Suprapubic skin (tissue), 4 donors: Measurements from ENCODE around the gene HAL. TPM values are rescaled to one million over a fixed set of nuclear protein-coding genes. Genes with fewer than 3 reads are reported as not detected.

Experiments used
- DNase-seq, 2 donors: peaks; one replicate each; pipeline ENCODE4 v3.0.0-alpha.2; 2019; ENCODE audit warnings: low spot score in 2 of 2
- H3K27ac ChIP-seq: fragments of 200-600 bp; sonication (generic); one replicate; pipeline ENCODE4 v1.5.1; 2019
- H3K27me3 ChIP-seq: fragments of 200-600 bp; sonication (generic); one replicate; pipeline ENCODE4 v1.5.1; 2019
- H3K36me3 ChIP-seq: fragments of 200-600 bp; sonication (generic); one replicate; pipeline ENCODE4 v1.5.1; 2019
- H3K4me1 ChIP-seq: fragments of 200-600 bp; sonication (generic); one replicate; pipeline ENCODE4 v1.5.1; 2019
- H3K4me3 ChIP-seq: fragments of 200-600 bp; sonication (generic); one replicate; pipeline ENCODE4 v1.5.1; 2019; ENCODE audit warnings: mild to moderate bottlenecking
- H3K9me3 ChIP-seq: fragments of 200-600 bp; sonication (generic); one replicate; pipeline ENCODE4 v1.5.1; 2019
- EP300 ChIP-seq: sonication (generic); formaldehyde crosslinking; IDR thresholded peaks from one replicate; pipeline ENCODE4 v1.6.1; 2017; ENCODE audit warnings: antibody characterized with exemption
- POLR2A ChIP-seq, 2 donors: fragments of 450-650 bp; IDR thresholded peaks; one replicate each; pipeline ENCODE4 v1.6.1; 2017; ENCODE audit warnings: antibody characterized with exemption in 2 of 2, mild to moderate bottlenecking in 2 of 2, moderate library complexity in 2 of 2
- POLR2AphosphoS5 ChIP-seq, 3 donors: sonication (generic); formaldehyde crosslinking; IDR thresholded peaks; one replicate each; pipeline ENCODE4 v1.6.1; 2017; ENCODE audit warnings: antibody characterized with exemption in 3 of 3
- WGBS: methylation state at CpG from one replicate; pipeline ENCODE4 v1.1.5; 2018; 5-methylcytosine and 5-hydroxymethylcytosine counted together
- total RNA-seq, 4 donors: library from RNA; depleted of rRNA; stranded (reverse); fragments of >200 nt; gene quantifications; one replicate each; pipeline ENCODE4 v1.1.0, GENCODE V29; 2016
- TF ChIP-seq, protein P1 (sequence below), 2 donors: fragments of 200-600 bp in 1 of 2; fragments of 450-650 bp in 1 of 2; sonication (generic) in 1 of 2; IDR thresholded peaks; one replicate each; pipeline ENCODE4 v1.5.1; 2016 to 2019; ENCODE audit warnings: antibody characterized with exemption in 2 of 2, mild to moderate bottlenecking in 1 of 2, moderate library complexity in 1 of 2

The HAL gene
- total RNA-seq, 4 donors from 2014 or later: 52.1 to 216 (median 133) TPM

DNA sequence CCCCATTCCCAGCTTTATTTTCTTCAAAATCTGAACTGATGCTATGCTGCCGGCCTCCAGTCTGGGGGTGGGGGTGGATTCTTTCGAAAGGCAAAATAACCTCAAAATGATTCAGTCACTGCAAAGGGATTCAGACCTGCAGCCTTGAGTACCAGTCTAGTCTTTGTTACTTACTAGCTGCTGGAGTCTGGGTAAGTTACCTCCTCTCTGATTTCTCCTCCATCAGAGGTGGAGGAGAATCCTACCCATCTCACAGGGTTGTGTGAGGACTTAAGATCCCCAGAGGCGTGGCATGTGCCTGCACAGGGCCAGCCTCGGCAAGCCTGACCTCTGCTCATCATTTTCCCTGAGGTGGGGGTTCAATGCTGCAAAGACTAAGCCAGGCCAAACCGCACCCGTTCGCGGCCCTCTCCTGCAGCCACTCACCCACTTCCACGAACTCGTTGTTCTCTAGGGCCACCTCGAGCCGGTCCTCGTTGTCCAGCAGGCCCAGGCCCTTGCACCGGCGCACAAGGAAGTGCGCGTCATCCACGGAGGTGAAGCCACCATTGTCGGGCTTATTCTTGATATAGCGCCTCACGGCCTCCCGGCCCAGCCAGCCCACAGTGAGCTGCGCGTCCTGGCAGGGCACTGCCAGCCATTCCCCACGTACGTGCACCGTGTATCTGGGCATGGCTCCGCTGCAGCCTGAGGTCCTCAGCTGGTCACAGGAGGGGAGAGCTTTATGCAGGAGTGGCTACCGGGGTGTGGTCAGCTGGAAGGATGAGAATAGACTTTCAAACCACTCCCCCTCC, 709 bp downstream of the HAL start:
- H3K27ac ChIP-seq: peak overlapping the region; percentile 78
- no peak for DNase-seq

DNA sequence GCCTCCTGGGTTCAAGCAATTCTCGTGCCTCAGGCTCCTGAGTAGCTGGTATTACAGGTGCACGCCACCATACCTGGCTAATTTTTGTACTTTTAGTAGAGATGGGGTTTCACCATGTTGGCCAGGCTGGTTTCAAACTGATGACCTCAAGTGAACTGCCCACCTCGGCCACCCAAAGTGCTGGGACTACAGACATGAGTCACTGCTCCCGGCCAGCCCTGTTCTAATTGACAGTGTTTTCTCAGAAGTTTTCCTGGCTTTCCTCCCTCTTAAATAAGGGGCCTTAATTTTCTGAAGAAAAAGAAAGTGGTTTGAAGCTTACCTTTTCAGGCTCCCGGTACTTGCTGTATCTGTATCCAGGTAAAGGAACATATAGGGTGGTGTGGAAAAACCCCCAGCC, 1.7 kb downstream of the HAL start:
- Histone ChIP-seq H3K4me1 (peaks cover 7% of the 10 kb centered on the region), H3K4me3 (no peak overlapping the region), H3K36me3 (no peaks in the 10 kb centered on the region), H3K27me3 (no peaks in the 10 kb centered on the region), H3K27ac (no peak overlapping the region), H3K9me3 (no peaks in the 10 kb centered on the region)
- no peak for DNase-seq
- TF ChIP-seq EP300 (no peak), POLR2AphosphoS5 (IDR thresholded peaks at IDR 0.05) (no peak), POLR2A (IDR thresholded peaks at IDR 0.05) (no peak)
- TF ChIP-seq, protein P1, sequence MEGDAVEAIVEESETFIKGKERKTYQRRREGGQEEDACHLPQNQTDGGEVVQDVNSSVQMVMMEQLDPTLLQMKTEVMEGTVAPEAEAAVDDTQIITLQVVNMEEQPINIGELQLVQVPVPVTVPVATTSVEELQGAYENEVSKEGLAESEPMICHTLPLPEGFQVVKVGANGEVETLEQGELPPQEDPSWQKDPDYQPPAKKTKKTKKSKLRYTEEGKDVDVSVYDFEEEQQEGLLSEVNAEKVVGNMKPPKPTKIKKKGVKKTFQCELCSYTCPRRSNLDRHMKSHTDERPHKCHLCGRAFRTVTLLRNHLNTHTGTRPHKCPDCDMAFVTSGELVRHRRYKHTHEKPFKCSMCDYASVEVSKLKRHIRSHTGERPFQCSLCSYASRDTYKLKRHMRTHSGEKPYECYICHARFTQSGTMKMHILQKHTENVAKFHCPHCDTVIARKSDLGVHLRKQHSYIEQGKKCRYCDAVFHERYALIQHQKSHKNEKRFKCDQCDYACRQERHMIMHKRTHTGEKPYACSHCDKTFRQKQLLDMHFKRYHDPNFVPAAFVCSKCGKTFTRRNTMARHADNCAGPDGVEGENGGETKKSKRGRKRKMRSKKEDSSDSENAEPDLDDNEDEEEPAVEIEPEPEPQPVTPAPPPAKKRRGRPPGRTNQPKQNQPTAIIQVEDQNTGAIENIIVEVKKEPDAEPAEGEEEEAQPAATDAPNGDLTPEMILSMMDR (IDR thresholded peaks at IDR 0.05): no peak
- WGBS: 75% methylated on average over 5 of the region's 5 CpGs

More for the DNA sequence above, 709 bp downstream of the HAL start:
- Histone ChIP-seq H3K36me3 (no peaks in the 10 kb centered on the region), H3K4me1 (peaks cover 7% of the 10 kb centered on the region), H3K9me3 (no peaks in the 10 kb centered on the region), H3K4me3 (no peak overlapping the region), H3K27me3 (no peaks in the 10 kb centered on the region)
- TF ChIP-seq POLR2AphosphoS5 (IDR thresholded peaks at IDR 0.05) (no peak), POLR2A (IDR thresholded peaks at IDR 0.05) (no peak)
- TF ChIP-seq, protein P1 (IDR thresholded peaks at IDR 0.05): no peak
- 92% methylated on average over 29 of the region's 29 CpGs for WGBS

DNA sequence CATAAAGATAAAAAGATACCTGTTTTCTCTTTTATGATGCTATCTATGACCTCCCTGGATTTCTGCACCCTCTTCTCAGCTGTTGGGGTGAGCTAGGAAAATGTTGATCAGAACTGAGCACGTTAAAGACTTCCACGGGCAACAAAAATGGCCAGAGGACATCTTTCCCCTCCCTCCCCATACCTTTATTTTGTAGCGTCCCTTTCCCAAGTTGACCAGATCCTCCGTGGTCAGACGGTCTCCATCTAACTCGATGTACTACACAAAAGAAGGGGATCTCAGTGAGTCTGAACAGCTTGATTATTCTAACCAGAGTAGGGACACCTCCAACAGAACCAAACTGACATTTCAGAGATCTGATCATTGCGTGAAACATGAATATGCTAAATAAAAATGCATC, 2.2 kb downstream of the HAL start:
- TF ChIP-seq, protein P1 (IDR thresholded peaks at IDR 0.05): no peak
- TF ChIP-seq POLR2A (IDR thresholded peaks at IDR 0.05) (no peak), POLR2AphosphoS5 (IDR thresholded peaks at IDR 0.05) (no peak), EP300 (no peak)
- H3K4me3 ChIP-seq: no peak overlapping the region
- WGBS: 89% methylated on average over 7 of the region's 7 CpGs
- H3K27ac ChIP-seq: no peak overlapping the region
- H3K4me1 ChIP-seq: peaks cover 7% of the 10 kb centered on the region
- no peaks in the 10 kb centered on the region for H3K27me3 ChIP-seq
- no peaks in the 10 kb centered on the region for H3K36me3 ChIP-seq
- no peaks in the 10 kb centered on the region for H3K9me3 ChIP-seq
- DNase-seq: no peak

DNA sequence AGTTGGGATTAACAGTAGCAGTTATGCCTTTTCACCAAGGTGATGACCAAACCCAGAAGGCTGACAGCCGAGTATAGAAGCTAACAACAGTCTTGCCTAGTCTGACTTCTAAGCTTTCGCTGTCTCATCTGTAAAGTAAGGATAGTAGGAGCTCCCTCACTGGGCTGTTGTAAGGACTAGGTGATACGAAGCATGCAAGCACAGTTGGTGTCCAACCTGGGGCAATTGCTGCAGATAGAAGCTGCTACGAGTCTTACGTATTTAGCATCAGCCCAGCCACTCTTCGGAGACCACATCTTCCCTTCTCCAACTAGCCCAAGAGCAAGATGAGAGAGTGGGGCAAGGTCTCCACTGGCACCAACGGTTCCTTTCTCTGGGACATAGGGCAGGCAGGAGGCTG, 6.0 kb downstream of the HAL start:
- Histone ChIP-seq H3K4me3 (no peak overlapping the region), H3K27ac (no peak overlapping the region), H3K36me3 (no peaks in the 10 kb centered on the region), H3K9me3 (no peaks in the 10 kb centered on the region), H3K27me3 (no peaks in the 10 kb centered on the region), H3K4me1 (peaks cover 3% of the 10 kb centered on the region)
- TF ChIP-seq EP300 (no peak), POLR2A (IDR thresholded peaks at IDR 0.05) (no peak), POLR2AphosphoS5 (IDR thresholded peaks at IDR 0.05) (no peak)
- TF ChIP-seq, protein P1 (IDR thresholded peaks at IDR 0.05): no peak
- no peak for DNase-seq
- 80% methylated on average over 7 of the region's 7 CpGs for WGBS

DNA sequence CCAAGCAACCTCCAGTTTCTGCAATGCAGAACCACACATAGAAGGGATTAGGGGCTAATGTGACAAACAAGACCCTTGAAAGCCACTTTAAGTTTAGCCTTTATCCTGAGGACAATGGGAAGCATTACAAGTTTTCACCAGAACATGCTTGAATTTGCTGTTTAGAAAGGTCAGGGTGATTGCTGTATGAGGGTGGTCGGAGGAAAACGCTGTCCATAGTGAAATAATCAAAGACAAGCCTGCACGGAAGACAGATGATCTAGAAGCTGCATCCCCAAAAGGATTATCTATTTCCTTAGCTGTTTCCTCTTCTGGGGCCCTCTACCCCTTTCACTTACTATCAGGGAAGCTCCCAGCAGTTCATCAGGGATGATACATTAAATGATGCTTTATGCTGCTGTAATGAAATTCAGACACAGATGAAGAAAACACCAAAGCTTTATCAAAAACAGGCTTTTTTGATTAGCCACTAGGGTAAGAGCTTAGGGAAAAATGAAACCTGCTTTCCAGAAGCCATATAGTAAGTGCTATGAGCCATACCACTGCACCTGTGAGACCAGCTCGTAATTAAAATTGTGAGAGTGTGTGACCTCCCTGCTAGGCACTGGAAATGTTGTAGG, 6.5 kb downstream of the HAL start:
- Histone ChIP-seq H3K27me3 (no peaks in the 10 kb centered on the region), H3K36me3 (no peaks in the 10 kb centered on the region), H3K4me1 (peaks cover 3% of the 10 kb centered on the region), H3K27ac (no peak overlapping the region), H3K9me3 (no peaks in the 10 kb centered on the region), H3K4me3 (no peak overlapping the region)
- 52% methylated on average over 4 of the region's 4 CpGs for WGBS
- DNase-seq: no peak
- TF ChIP-seq POLR2A (IDR thresholded peaks at IDR 0.05) (no peak), EP300 (no peak), POLR2AphosphoS5 (IDR thresholded peaks at IDR 0.05) (no peak)
- TF ChIP-seq, protein P1 (IDR thresholded peaks at IDR 0.05): no peak
